Measurements from ENCODE around the gene TMEM69. TPM values are rescaled to one million over a fixed set of nuclear protein-coding genes. Genes with fewer than 3 reads are reported as not detected.

The TMEM69 gene
- total RNA-seq, 1 donor from 2014 or later: 20.6 TPM

- H3K27ac Mint-ChIP-seq (ENCODE audit: unreplicated experiment): no peak overlapping the region
- no peaks in the 10 kb centered on the region for H3K9me3 Mint-ChIP-seq (ENCODE audit: unreplicated experiment)
- no peak for DNase-seq
- H3K4me1 Mint-ChIP-seq (ENCODE audit: low read depth, unreplicated experiment): no peaks in the 10 kb centered on the region
- H3K36me3 Mint-ChIP-seq (ENCODE audit: unreplicated experiment): no peaks in the 10 kb centered on the region
- TF ChIP-seq CTCF (IDR thresholded peaks at IDR 0.05; ENCODE audit: partially characterized antibody, unreplicated experiment): no peak
- no peak overlapping the region for H3K4me3 Mint-ChIP-seq (ENCODE audit: unreplicated experiment)
- no peaks in the 10 kb centered on the region for H3K27me3 Mint-ChIP-seq (ENCODE audit: unreplicated experiment)
Observed at GRCh38 chr1:45647248-45648021, 40.5 kb upstream of the TMEM69 start.

GRCh38 chr1:45654540-45655280 is 33.3 kb upstream of the TMEM69 start:
- no peak for TF ChIP-seq CTCF (IDR thresholded peaks at IDR 0.05; ENCODE audit: partially characterized antibody, unreplicated experiment)
- no peak overlapping the region for H3K27ac Mint-ChIP-seq (ENCODE audit: unreplicated experiment)
- no peaks in the 10 kb centered on the region for H3K4me1 Mint-ChIP-seq (ENCODE audit: low read depth, unreplicated experiment)
- H3K27me3 Mint-ChIP-seq (ENCODE audit: unreplicated experiment): no peaks in the 10 kb centered on the region
- no peaks in the 10 kb centered on the region for H3K36me3 Mint-ChIP-seq (ENCODE audit: unreplicated experiment)
- H3K9me3 Mint-ChIP-seq (ENCODE audit: unreplicated experiment): peaks cover 2% of the 10 kb centered on the region
- H3K4me3 Mint-ChIP-seq (ENCODE audit: unreplicated experiment): no peak overlapping the region
- DNase-seq: no peak

- DNase-seq: no peak
- H3K9me3 Mint-ChIP-seq (ENCODE audit: unreplicated experiment): peaks cover 2% of the 10 kb centered on the region
- H3K27ac Mint-ChIP-seq (ENCODE audit: unreplicated experiment): no peak overlapping the region
- no peaks in the 10 kb centered on the region for H3K4me1 Mint-ChIP-seq (ENCODE audit: low read depth, unreplicated experiment)
- no peak for TF ChIP-seq CTCF (IDR thresholded peaks at IDR 0.05; ENCODE audit: partially characterized antibody, unreplicated experiment)
- no peak overlapping the region for H3K4me3 Mint-ChIP-seq (ENCODE audit: unreplicated experiment)
- peaks cover 1% of the 10 kb centered on the region for H3K27me3 Mint-ChIP-seq (ENCODE audit: unreplicated experiment)
- no peaks in the 10 kb centered on the region for H3K36me3 Mint-ChIP-seq (ENCODE audit: unreplicated experiment)
Observed at GRCh38 chr1:45656573-45657226, 31.3 kb upstream of the TMEM69 start.

- no peak for DNase-seq
- Mint-ChIP-seq H3K27ac (ENCODE audit: unreplicated experiment) (no peak overlapping the region), H3K36me3 (ENCODE audit: unreplicated experiment) (no peaks in the 10 kb centered on the region), H3K4me3 (ENCODE audit: unreplicated experiment) (no peak overlapping the region), H3K4me1 (ENCODE audit: low read depth, unreplicated experiment) (no peaks in the 10 kb centered on the region), H3K27me3 (ENCODE audit: unreplicated experiment) (peaks cover 1% of the 10 kb centered on the region), H3K9me3 (ENCODE audit: unreplicated experiment) (peaks cover 2% of the 10 kb centered on the region)
- no peak for TF ChIP-seq CTCF (IDR thresholded peaks at IDR 0.05; ENCODE audit: partially characterized antibody, unreplicated experiment)
Observed at GRCh38 chr1:45658171-45658570, 29.8 kb upstream of the TMEM69 start.
